Stimulated activated CD8-positive, alpha-beta memory T cell treated with anti-CD3 and anti-CD28 coated beads, Interleukin-15, amount 100 ng/mL, for 24 hours (primary cell): ENCODE data around the gene PLCL2.
A peak's percentile ranks its signal among the peaks of the same experiment; 100 is the strongest.

Experiments
- DNase-seq: peaks from one replicate; pipeline ENCODE4 v3.0.0-alpha.2; 2020; ENCODE audit warnings: low read depth

The PLCL2 gene

DNA sequence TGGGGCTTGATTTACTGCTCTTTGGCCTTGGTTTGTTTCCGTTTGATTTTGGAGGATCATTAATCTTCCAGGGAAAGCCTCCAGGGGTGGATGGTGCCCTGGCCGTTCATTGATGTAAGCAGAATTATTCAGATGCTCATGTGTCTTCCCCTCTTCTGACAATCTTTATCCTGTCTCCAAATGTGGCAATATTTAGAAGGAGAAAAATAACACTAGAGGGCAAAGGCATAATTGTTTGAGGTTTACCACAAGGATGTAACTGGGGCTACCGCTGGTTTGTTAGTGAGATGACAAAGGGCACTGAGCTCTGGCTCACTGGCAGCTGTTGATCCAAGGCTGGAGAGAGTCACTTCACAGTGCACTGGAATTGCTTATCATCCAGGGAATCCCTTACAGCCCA is 18.2 kb upstream of the PLCL2 start:
- no peak for DNase-seq

DNA sequence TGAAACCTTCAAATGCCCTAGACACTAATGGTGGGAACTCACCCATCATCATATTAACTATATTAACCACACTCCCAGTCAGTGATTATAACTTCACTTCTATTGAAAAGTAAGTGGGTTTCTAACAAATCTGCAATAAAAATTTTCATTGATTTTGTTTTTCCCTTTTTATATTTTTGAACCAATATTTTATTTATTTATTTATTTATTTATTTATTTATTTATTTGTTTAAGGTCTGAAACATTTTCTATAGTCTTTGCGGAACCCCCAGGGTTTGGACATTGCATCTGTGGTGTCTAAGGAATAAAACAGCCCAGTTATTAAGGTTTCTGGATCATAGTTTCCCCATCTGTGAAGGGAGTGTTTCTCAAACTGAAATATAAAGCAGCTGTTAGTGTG is 16.2 kb upstream of the PLCL2 start:
- no peak for DNase-seq

DNA sequence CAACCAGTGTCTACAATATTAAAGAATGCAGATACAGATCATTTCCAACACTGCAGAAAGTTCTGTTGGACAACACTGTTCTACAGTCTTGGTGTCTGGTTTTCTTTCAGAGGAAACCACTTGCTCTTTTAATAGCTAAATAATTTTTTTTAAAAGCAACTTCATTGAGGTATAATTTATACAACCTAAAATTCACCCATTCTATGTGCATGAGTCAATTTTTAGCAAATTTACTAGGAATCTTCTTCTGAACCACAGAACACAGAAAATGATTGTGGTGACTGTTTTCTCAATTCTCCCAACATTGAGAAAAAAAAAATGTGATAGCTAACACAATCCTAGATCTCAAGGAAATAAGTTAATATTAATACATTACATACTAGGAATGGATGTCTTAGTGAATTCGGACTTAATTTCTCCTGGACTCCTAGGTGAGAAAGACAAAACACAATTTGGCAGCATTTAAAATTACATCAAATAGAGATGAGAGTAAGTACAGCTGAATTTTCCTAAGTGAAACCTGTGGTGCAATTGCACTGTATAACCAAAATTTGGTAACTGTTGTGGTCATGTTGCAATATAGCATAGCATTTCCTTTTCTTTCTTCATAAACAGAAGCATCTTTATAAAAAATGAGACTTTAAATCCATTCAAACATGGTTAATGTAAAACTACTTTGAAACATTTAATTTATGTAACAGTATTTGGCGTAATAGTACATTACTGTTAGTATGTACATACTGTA is 15.3 kb upstream of the PLCL2 start:
- no peak for DNase-seq

DNA sequence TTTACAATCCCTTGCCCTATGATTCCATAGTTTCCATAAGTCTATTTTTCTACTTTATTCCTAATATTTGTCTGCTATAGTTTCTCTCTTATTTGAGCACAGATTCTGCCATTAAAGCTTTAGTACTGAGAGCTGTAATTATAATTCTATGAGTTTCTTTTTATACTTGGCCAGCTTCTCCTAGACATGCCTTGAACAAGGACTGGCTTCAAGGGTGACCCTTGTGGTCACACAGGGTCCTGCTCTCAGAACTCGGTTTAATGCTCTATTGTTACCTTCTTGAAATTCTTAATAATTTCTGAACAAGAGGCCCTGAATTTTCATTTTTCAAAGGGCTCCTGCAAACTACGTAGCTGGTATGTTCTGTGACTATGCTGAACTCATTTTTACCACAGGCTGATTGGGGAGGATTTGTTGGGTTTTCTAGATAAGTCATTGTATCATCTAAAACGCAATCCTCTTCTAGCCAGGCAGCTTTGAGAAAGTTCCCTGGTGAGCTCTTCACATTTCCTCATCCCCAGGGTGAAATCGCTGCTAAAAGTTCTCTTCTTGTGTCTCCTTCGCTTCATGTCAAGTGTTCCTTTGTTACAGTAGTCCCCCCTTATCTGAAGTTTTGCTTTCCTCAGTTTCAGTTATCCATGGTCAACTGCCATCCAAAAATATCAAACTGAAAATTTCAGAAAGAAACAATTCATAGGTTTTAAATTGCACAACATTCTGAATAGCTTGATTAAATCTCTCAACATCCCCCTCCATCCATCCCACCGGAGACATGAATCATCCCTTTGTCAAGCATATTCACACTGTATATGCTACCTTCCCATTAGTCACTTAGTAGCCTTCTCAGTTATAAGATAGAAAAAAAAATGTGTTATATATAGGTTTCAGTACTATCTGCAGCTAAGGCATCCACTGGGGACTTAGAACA is 12.6 kb upstream of the PLCL2 start:
- no peak for DNase-seq

DNA sequence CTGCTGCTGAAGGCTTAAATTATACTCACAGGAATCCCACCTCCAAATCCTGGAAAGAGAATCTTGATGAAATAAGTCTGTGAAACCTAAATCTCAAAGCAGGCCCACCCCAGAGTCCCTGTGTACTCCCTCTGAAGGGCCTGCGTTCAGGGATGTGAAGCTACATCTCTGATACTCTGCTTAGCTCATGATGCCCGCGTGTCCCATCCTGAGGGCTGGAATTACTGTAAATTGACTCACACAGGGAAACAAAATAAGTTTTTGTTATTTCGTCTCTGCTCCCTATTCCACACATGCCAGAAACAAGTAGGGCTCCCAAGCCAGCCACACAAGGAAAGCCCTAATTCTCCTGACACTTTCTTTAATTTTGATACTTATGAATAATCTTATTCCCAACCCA is 10.9 kb upstream of the PLCL2 start:
- no peak for DNase-seq

DNA sequence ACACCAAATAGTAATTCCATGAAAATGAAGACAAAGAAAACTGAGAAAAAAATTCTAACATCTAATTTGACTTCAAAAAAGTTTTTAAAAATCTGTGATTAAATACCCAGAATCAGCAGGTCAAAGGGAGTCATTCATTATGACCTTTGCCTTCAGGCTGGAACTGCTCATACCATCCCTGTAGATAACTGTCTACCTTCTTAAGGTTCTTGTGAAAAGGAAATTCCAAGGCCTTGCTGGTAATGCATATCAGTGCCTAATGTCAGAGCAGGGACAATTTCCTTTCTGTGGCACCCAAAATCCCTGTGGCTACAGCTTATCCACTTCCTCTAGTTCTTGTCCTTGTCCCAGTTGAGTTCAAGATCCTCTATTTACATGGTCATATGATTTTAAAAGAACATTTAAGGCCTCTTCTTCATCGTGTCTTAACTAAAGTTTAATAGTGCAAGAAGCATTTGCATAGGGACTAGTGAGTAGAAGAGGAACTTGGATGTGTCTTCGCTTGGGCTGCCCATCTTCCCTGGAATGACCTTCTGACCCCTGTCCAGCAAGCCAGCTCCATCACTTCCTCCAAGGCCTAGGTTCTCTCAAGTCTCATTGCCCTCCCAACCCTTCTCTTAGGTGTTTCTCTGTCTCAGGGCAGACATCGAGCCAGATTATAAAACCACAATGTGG is 8.7 kb upstream of the PLCL2 start:
- no peak for DNase-seq

DNA sequence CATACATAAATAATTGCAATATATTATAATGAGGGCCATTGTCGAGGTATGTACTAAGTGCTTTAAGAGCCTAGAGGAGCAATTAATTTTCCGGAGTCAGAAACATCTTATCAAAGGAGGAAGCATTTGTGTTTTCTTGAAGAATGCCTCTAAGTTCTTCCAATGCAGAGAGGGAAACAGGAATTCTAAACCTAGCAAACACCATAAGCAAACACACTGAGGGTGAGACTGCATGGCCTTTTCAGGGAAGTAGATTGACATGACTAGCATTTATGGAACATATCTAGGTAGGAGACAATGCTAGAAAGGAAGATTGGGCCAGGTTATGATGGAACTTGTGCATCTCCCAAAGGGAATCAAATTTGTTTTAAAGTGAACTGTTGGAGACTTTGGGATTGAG is 7.2 kb upstream of the PLCL2 start:
- DNase-seq = no peak

DNA sequence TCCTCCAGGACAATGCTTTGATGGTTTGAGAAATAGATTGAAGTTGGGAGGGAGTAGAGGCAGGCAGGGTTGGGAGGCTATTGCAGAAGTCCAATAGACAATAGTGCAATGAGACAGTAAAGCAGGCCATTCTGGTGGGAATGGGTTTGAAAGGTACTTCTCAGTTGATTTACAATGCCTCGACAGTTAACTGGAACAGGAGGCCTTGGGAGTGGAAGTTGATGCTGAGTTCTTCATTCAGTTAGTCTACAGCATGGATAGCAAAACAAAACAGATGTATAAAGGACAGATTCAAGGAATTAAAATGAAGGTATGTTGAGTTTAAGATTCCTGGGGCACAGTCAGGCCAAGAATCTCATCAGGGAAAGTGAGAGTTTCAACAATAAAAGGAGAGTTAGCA is 6.8 kb upstream of the PLCL2 start:
- DNase-seq = no peak

DNA sequence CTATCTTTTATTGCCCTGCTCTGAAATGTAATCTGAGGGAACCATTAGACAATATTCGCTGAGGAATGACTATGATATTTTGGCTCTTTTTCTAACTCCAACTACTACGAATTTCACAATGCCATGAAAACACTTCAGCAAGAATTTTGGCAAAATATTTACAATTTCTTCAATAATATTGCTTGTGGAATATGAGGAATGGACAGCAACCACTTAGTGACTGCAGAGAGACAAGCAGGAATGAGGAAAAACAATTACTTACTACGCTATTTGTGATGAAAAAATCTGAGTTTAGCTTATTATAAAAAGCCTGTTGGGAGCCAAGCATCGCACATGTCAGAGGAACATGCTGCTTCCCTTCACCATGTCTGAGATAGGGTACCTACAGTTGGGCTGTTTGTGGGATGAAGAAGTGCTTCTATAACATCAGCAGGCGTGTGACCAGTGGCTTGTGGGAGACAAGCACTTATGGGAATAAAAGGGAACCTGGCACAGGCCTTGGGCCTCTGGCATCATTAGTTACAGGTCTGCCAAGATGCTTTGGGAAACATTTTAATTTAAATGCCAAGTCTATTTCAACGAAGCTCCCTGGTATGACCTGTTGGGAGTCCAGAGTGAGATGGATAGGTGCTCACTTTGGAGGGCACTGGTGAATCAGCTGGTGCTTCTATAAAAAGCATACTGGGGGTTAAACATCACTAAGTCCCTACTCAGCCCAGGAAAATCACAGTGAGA is 2.7 kb upstream of the PLCL2 start:
- no peak for DNase-seq

DNA sequence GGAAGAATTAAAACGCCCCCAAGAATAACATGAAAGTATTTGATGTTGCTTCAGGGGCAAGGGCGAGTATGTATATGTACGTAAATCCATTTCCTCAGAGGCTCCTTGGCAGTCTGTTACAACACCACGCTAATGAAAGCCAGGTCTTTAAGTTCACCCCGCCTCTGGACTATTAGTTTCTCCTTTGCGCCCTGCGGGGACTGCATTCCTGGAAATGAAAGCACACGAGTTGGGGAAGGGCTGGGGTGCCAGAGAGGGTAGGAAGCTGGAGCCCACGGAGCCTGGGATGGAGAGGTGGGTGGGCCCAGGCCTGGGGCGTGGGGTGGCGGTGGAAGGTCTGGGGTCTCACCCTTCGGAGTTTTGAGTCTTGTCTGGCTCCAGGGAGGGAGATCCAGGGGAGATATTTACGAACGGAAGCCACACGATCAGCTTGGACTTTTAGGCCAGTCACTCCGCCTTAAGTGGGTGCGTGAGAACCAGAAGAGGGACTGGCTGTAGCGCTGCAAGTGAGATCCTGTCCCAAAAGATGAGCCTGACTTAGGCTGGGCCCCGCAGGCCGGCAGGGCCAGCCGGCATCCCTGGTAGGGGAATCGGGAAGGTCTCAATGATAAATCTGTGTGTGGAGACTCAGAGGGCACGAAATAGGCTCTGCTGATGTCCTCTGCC is 1.6 kb upstream of the PLCL2 start:
- no peak for DNase-seq

DNA sequence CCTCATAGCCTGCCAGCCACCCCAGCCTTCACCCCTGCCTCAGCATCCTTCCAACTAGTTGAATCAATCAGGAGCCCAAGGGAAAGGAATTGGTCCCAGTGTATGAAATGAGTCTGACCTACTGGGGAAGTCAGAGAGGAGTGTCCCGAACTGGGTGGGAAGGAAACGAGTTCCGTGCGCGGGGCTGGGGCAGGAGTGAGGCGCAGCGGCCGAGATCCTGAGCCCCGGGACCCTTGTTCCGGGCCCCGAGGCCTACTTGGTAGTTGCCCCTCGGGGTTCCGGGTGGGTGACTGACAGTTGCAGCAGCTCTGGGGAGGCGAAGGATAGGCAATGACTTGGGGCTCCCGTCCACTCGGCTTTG is 1.1 kb upstream of the PLCL2 start:
- no peak for DNase-seq

DNA sequence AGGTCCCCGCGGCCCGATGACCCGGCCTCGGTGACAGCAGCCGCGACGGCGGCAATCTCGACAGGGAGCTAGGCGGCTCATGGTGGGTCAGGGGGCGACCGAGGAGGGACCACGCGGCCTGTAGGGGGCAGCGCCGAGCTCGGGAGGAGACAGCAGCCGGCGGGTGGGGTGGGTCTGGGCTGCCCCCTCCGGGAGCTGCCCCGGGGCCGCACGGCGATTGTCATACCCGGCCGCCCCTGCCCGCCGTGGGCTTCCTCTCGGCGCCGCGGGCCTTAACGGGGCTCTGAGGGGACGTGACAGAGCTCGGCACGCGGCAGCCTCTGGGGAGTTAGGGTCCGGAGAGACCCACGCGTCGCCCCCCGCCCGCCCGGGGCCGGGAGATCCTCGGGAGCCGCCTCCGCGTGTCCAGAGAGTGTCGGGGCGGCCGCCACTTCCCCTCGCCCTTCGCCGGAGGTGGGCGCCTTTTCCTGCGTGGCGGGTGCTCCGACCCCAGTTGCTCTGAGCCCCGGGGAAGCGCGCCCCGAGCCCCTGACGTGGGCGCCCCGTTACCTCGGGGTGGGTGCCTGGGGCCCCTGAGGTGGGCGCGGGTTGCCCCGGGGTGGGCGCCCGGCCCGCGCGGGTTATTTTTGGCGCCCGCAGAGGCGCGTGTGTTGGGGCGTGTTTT is 539 bp upstream of the PLCL2 start:
- DNase-seq = peak; percentile 57

DNA sequence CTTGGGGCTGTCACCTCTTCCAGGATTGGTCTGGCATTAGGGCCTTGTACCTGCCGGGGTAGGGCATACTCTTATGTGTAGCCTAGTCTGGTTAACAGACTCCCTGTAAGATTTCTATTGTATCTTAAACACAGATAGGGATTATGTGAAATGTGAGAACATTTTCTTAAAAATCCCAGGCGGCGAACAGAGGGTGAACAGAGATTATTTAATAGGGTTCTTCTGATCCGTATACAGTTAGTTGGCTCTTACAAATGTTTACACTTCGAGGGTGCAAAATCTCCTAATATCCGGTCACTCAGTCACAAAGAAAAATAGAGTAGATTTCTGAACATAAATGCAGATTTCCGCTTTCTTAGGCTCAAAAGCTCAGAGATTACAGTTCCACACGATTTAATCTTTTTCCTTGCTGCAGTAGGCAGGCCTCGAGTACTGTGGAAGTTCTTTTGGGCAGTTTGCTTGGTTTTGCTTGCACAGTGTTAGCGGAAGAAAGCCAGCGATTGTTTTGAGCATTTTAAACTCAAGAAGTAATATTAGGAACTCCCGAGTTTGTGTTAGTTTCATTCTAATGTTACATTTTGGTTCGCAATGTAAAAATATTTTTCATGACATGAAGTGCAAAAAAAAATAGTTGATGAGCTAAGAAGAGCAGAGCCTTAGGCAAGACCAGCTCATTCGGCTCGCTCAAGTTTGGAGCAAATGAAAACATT is 993 bp downstream of the PLCL2 start:
- DNase-seq = no peak

DNA sequence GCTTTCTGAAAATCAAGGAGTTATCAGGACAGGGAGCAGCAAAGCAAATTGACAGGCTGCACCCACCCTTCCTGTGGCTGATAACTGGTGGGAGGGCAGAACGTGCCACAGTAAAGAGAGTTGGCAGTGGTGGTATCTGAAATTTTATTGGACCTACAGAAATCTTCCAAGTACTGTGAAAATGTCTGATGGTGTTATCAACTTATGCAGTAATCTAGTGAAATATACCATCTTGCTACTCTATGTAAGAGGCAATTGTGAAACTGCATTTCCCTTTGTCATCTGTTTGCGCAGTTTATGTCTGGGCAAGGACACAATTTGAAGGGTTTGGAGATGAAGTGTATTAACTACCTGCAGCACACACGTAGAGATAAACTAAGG is 1.5 kb downstream of the PLCL2 start:
- DNase-seq = no peak

DNA sequence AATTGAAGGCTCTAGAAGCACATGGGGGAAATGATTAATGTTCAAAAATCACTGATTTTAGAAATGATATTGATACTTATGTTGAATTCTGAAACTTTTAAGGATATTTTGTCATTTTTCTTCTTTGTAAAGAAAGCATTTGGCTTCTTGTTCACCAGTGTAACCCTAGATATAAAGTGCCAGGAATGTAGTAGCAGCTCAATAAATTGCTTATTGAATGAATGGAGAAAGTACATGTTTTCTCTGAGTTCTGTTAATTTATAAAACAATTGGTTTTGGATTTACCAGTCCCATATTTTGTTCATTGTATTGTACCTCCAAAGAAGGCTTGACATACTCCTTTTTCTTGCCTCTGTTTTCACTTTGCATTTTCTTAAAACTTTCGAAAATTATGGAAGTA is 2.4 kb downstream of the PLCL2 start:
- no peak for DNase-seq

DNA sequence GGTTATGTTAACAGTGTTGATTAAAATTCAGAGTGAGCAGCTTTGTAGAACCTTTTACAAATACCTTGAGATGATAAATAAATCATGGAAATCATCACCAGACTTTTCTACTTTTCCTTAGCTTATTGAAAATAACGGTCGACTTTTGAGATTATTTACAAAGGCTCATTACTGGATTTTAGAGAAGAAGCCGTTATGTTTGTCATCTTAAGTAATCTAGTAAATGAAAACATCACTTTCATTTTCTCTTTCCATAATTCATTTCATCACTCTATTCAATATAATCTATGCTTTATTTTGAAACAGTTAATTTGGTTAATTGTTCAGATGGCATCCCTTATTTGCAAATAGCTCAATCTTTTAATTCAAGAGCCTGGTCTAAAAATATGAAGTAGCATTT is 3.6 kb downstream of the PLCL2 start:
- DNase-seq = no peak

DNA sequence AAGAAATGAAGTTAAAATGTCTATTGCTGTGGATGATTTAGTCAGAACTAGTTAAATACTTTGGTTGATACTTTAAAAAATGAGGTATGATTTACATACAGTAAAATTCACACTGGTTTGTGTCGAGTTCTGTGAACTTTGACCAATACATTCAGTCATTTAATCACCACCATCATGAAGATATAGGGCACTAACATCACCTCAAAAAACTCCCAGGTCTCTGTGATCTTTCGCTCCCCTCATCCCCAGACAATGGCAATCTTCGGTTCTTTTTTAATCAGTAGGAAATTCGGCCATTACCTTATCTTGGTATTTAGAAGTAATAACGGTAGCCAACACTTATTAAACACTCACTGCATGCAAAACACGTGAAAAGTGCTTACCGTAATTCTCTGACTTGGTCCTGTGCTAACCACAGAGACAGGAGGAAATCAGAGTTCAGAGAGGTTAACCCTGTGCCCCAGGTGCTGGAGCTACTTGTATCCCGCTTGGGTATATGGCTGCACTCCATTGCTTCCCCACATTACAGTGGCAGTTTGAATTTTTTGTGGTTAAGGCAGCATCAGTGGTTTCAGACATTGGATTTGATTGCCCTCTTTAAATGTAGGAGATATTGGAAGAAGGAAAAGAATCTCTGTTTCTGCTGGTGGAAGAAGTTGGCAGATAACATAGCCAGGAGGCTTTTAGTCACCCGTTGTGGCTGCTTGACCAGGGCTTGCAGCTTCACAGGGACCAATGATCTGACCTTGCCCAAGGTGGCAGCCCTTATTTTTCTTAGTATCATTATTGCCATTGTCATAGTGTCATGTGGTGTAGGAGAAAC is 4.2 kb downstream of the PLCL2 start:
- DNase-seq = no peak

DNA sequence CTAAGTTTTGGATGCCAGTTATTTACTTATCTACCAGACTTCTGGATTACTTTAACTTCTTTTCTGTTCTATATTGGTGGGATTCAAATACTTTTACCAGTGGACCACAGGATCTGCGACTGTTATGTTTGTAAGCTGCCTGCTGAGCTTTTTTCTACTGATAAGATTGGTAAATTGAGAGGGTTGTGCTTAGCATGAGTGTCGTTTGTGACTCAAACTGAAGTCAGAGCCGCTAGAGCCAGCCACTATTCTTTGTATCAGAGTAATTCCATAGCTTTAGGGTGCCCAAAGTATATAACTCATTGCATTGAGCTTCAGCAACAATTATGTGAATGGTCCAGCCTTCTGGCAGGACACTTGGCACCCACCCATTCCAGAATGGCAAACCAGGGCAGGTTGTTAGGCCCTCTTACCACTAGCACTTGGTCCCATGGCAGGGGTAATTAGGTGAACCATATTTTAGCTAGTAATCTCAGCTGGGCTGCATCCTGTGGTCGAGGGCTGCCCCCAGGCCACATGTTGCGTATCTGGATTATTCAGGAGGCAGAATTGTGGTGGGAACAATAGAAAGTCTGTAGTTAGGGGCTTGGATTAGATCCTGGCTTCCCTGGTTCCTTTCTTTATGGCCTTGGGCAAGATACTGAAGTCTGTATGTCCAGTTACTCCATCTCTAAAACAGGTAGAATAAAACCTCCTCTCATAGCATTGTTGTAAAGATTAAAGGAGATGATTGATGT is 6.0 kb downstream of the PLCL2 start:
- no peak for DNase-seq

DNA sequence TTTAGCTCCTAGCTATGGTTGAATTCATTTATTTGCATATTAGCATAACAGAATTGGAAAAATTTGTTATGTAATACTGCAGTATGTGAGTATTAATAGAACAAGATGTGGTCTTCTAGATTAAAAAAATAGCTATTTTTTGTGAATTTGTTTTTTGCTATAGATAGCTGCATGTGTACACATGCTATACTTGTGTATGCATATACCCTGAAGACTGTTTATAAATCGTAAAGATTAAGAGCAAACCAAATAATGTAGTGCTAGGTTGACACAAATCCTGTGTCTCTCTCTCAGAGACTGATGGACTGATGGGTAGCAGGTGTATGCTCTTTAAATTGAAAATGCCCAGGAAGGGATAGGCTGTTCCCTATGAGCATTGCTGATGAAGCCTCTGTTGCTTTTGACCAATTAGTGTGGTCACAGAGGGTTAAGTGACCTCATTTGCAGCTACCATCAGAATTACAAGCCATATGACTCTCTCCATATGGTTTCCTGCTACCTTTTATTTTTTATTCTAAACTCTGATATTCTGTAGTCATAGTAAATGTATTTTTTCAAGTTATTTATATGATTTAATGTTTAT is 9.0 kb downstream of the PLCL2 start:
- no peak for DNase-seq
